IMR-90 (cell line): ENCODE results near the gene TNRC6A. TPM values are rescaled to one million over a fixed set of nuclear protein-coding genes. Genes with fewer than 3 reads are reported as not detected.

Experiments
- ATAC-seq: fragments of 200-7000 bp; cut with Tn5 transposase; 2 replicates; pipeline ENCODE4 v1.9.1; 2020; ENCODE audit warnings: low read depth, mild to moderate bottlenecking, moderate library complexity
- BruUV-seq: library from RNA; stranded (reverse); fragments of 400-500 nt; replicated peaks from 2 replicates; lab custom pipeline; 2021; lab: Mats Ljungman, UMichigan
- CTCF ChIA-PET: fragments of 300-600 bp; formaldehyde crosslinking; extraction: SDS; loops from one replicate; lab custom pipeline; 2021; ENCODE audit warnings: antibody characterized with exemption; lab: Yijun Ruan, JAX
- POLR2A ChIA-PET: fragments of 300-600 bp; sonication (Branson Sonifier 250); formaldehyde crosslinking; loops from one replicate; lab custom pipeline; 2022; ENCODE audit warnings: antibody characterized with exemption; ENCODE audit not compliant: unreplicated experiment; lab: Charles Lee
- DNase-seq: peaks from one replicate; pipeline ENCODE4 v3.0.0; 2013
- H2AFZ ChIP-seq: replicated peaks from 2 replicates; pipeline ENCODE3; 2013; ENCODE audit warnings: low read length, mild to moderate bottlenecking; ENCODE audit not compliant: poor library complexity
- H2AK5ac ChIP-seq: 2 replicates; pipeline ENCODE4 v1.6.1; 2013; ENCODE audit warnings: low read depth, low read length, inconsistent platforms
- H2AK9ac ChIP-seq: replicated peaks from 2 replicates; pipeline ENCODE3; 2013; ENCODE audit warnings: mild to moderate bottlenecking, low read depth, low read length, moderate library complexity; ENCODE audit not compliant: poor library complexity
- H2BK120ac ChIP-seq: 2 replicates; pipeline ENCODE4 v1.6.1; 2013; ENCODE audit warnings: low read depth, low read length, inconsistent platforms
- H2BK15ac ChIP-seq: 3 replicates; pipeline ENCODE4 v1.6.1; 2013; ENCODE audit warnings: low read depth, low read length, inconsistent platforms
- H2BK20ac ChIP-seq: 2 replicates; pipeline ENCODE4 v1.6.1; 2013; ENCODE audit warnings: low read depth, mild to moderate bottlenecking, inconsistent platforms, low read length, moderate library complexity
- H2BK5ac ChIP-seq: 2 replicates; pipeline ENCODE4 v1.6.1; 2013; ENCODE audit warnings: mild to moderate bottlenecking, low read depth, low read length, inconsistent platforms; ENCODE audit not compliant: poor library complexity, severe bottlenecking
- H3K14ac ChIP-seq: replicated peaks from 2 replicates; pipeline ENCODE4 v1.6.1; 2013; ENCODE audit warnings: low read depth, low read length, inconsistent platforms
- H3K18ac ChIP-seq: 2 replicates; pipeline ENCODE4 v1.6.1; 2013; ENCODE audit warnings: low read depth, low read length, control low read depth
- H3K23ac ChIP-seq: 2 replicates; pipeline ENCODE4 v1.6.1; 2013; ENCODE audit warnings: low read depth, low read length, inconsistent platforms
- H3K27ac ChIP-seq: 2 replicates; pipeline ENCODE4 v1.5.1; 2013; ENCODE audit warnings: mild to moderate bottlenecking, control low read depth, low read length; ENCODE audit not compliant: insufficient read depth
- H3K27me3 ChIP-seq: 2 replicates; pipeline ENCODE4 v1.6.1; 2013; ENCODE audit warnings: low read length; ENCODE audit not compliant: control insufficient read depth, insufficient read depth
- H3K36me3 ChIP-seq: 2 replicates; pipeline ENCODE4 v1.6.1; 2013; ENCODE audit warnings: low read length, mixed read lengths; ENCODE audit not compliant: control insufficient read depth, insufficient read depth
- H3K4ac ChIP-seq: 2 replicates; pipeline ENCODE4 v1.6.1; 2013; ENCODE audit warnings: low read depth, low read length, inconsistent platforms
- H3K4me1 ChIP-seq: 2 replicates; pipeline ENCODE4 v1.6.1; 2013; ENCODE audit warnings: low read length, mixed read lengths; ENCODE audit not compliant: control insufficient read depth, insufficient read depth
- H3K4me2 ChIP-seq: 2 replicates; pipeline ENCODE4 v1.6.1; 2013; ENCODE audit warnings: low read depth, mild to moderate bottlenecking, control low read depth, low read length, moderate library complexity
- H3K4me3 ChIP-seq: 2 replicates; pipeline ENCODE4 v1.5.1; 2013; ENCODE audit warnings: low read depth, mild to moderate bottlenecking, control low read depth, low read length, moderate library complexity; ENCODE audit not compliant: insufficient read depth
- H3K56ac ChIP-seq: 2 replicates; pipeline ENCODE4 v1.6.1; 2013; ENCODE audit warnings: low read length, inconsistent platforms; ENCODE audit not compliant: insufficient read depth; ENCODE audit errors: extremely low read depth
- H3K79me1 ChIP-seq, 2 experiments: 2 replicates each; pipeline ENCODE4 v1.6.1; 2013; ENCODE audit warnings: low read length in 2 of 2, inconsistent platforms in 1 of 2, low read depth in 1 of 2
- H3K9ac ChIP-seq: 2 replicates; pipeline ENCODE4 v1.6.1; 2013; ENCODE audit warnings: low read depth, low read length, control low read depth
- H3K9me1 ChIP-seq: 2 replicates; pipeline ENCODE4 v1.6.1; 2013; ENCODE audit warnings: low read length, inconsistent platforms; ENCODE audit not compliant: insufficient read depth
- H3K9me3 ChIP-seq: 2 replicates; pipeline ENCODE4 v1.6.1; 2013; ENCODE audit warnings: low read length; ENCODE audit not compliant: control insufficient read depth, insufficient read depth
- H4K20me1 ChIP-seq: 2 replicates; pipeline ENCODE4 v1.6.1; 2013; ENCODE audit warnings: low read length, inconsistent platforms; ENCODE audit not compliant: insufficient read depth
- H4K5ac ChIP-seq: 2 replicates; pipeline ENCODE4 v1.6.1; 2013; ENCODE audit warnings: mild to moderate bottlenecking, low read depth, low read length, control low read depth
- H4K8ac ChIP-seq, 2 experiments: 2 replicates each; pipeline ENCODE4 v1.6.1; 2013; ENCODE audit warnings: low read depth in 2 of 2, low read length in 2 of 2, control low read depth in 1 of 2, inconsistent platforms in 1 of 2
- H4K91ac ChIP-seq: 2 replicates; pipeline ENCODE4 v1.6.1; 2013; ENCODE audit warnings: low read depth, low read length, inconsistent platforms; ENCODE audit not compliant: insufficient read depth
- BHLHE40 ChIP-seq: fragments of 150-350 bp; IDR thresholded peaks from 2 replicates; pipeline ENCODE4 v1.6.1; 2016; ENCODE audit warnings: mild to moderate bottlenecking, low read depth, low read length
- MAZ ChIP-seq: IDR thresholded peaks from 2 replicates; pipeline ENCODE4 v1.6.1; 2012; ENCODE audit warnings: low read depth, mild to moderate bottlenecking, low read length, improper control_type of control experiment, moderate library complexity, borderline replicate concordance
- NFE2L2 ChIP-seq: fragments of 150-350 bp; IDR thresholded peaks from 2 replicates; pipeline ENCODE4 v1.6.1; 2016; ENCODE audit warnings: low read depth, mild to moderate bottlenecking, low read length
- WGBS, 2 experiments: methylation state at CpG; one replicate each; pipeline versions ENCODE4 v1.1.5 to v1.1.7; 2013; ENCODE audit warnings: missing lambda C conversion rate in 2 of 2; ENCODE audit not compliant: insufficient read length in 1 of 2; ENCODE audit errors: extremely low coverage in 2 of 2; 5-methylcytosine and 5-hydroxymethylcytosine counted together
- dilution Hi-C: fragments of 300-500 bp; cut with HindIII; formaldehyde crosslinking; loops from one replicate; pipeline ENCODE4 v1.14.3; 2018; ENCODE audit warnings: low sequenced_read_pairs; ENCODE audit not compliant: unreplicated experiment
- in situ Hi-C: fragments of 300-500 bp; cut with MboI; formaldehyde crosslinking; loops from 3 replicates; pipeline ENCODE4 v1.14.3; 2019; ENCODE audit warnings: low sequenced_read_pairs, inconsistent platforms, mixed read lengths
- intact Hi-C: fragments of 100-400 bp; cut with micrococcal nuclease; formaldehyde crosslinking; loops from 2 replicates; pipeline ENCODE4 v1.10.0; 2022
- polyA plus RNA-seq, 3 experiments: library from polyadenylated mRNA; depleted of rRNA; stranded (reverse); fragments of >200 nt; gene quantifications; 2 replicates each; pipeline ENCODE4 v1.2.3, GENCODE V29; 2012; ENCODE audit warnings: low replicate concordance in 1 of 3
- total RNA-seq: library from RNA; depleted of rRNA; stranded (reverse); fragments of >200 nt; gene quantifications from 2 replicates; pipeline ENCODE4 v1.2.3, GENCODE V29; 2012

TNRC6A gene
- total and polyA plus RNA-seq, 2 of the 4 experiments (the other 2 are of a cell fraction): 32.4 to 42.3 TPM

DNA sequence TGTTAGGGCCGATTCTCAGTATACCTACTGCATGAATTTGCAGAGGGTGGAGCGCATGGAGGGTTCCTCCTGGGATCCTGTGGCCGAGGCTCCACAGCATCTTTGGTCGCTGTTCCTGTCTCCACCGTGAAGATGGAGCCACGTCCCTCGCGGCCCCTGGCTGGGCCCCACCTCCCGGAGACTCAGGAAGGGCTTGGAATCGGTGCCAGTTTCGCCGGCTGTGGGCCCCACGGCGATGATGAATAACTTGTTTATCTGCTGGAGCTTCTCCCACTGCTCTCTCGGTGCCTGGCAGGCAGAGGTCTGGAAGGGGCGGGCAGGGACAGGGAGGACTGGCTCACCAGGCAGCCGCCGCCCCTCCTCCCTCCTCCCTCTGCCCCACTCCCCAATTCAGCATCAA lies 124.4 kb downstream of the TNRC6A start:
- ATAC-seq: peak; percentile 69
- WGBS, 2 experiments: 4% methylated on average over 12 of the region's 18 CpGs; no CpG with 5 or more reads in 1 of the 2 experiments
- in situ Hi-C loops (no loop called here), intact Hi-C loops (no loop called here), dilution Hi-C loops (no loop called here)
- no peak overlapping the region for H2BK15ac ChIP-seq
- H3K23ac ChIP-seq: peak overlapping the region; percentile 59; the same call in 1 of the 2 replicates
- H3K4me2 ChIP-seq: peak overlapping the region; percentile 70
- no peak overlapping the region for H3K9ac ChIP-seq
- ChIA-PET POLR2A (no interaction called here), CTCF (interaction anchor here (0.6 to 0.7 kb wide), 2 partner anchors 100 to 224 kb away, joined by 3 to 4 read pairs; no protein-coding TSS in a partner anchor)
- H3K27me3 ChIP-seq: no peaks in the 10 kb centered on the region
- H3K36me3 ChIP-seq: no peaks in the 10 kb centered on the region
- TF ChIP-seq NFE2L2 (no peak), MAZ (peak; percentile 31; the same call in 1 of the 2 replicates), BHLHE40 (0 out of 2 replicates have a peak, but pooled peaks have one; percentile 4)
- peak overlapping the region; percentile 52 for H3K4ac ChIP-seq
- H3K9me3 ChIP-seq: no peaks in the 10 kb centered on the region
- peak overlapping the region; percentile 75 for H2AFZ ChIP-seq
- peak overlapping the region; percentile 45 for H3K18ac ChIP-seq
- H4K8ac ChIP-seq: peak overlapping the region in 1 of 2 experiments; percentile 25; a peak in 1 of 4 replicates
- BruUV-seq: no TSS peak
- peak overlapping the region; percentile 12 for H2AK9ac ChIP-seq
- H4K5ac ChIP-seq: peak overlapping the region; percentile 18; the same call in 1 of the 2 replicates
- H2BK5ac ChIP-seq: peak overlapping the region; percentile 8
- 0 out of 2 replicates have a peak overlapping the region, but pooled peaks have one; percentile 12 for H3K14ac ChIP-seq
- peak overlapping the region; percentile 53 for H2BK120ac ChIP-seq
- H3K4me3 ChIP-seq: no peak overlapping the region
- peaks cover 25% of the 10 kb centered on the region for H3K9me1 ChIP-seq
- no peak overlapping the region for H3K56ac ChIP-seq
- no peak overlapping the region for H3K27ac ChIP-seq
- H4K20me1 ChIP-seq: no peaks in the 10 kb centered on the region
- H2AK5ac ChIP-seq: peak overlapping the region; percentile 69
- peak; percentile 66 for DNase-seq
- H2BK20ac ChIP-seq: peak overlapping the region; percentile 86
- no peaks in the 10 kb centered on the region for H3K79me1 ChIP-seq
- peaks cover 12% of the 10 kb centered on the region for H3K4me1 ChIP-seq
- peak overlapping the region; percentile 31; the same call in 1 of the 2 replicates for H4K91ac ChIP-seq
